ENCODE results near the gene PNN. TPM values are rescaled to one million over a fixed set of nuclear protein-coding genes. Genes with fewer than 3 reads are reported as not detected.
"Not testable (repeated sequence)": the region's sequence is repeated elsewhere in the genome, so short reads cannot be mapped to it uniquely, and the experiment has no call there.

PNN gene
- total RNA-seq, 1 experiment from 2014 or later, result 167 TPM

GRCh38 chr14:39140170-39140569 is 34.9 kb upstream of the PNN start:
- peak; percentile 45 for DNase-seq
- Histone ChIP-seq H2BK12ac (ENCODE audit: insufficient read length, low read depth, low read length) (no peak overlapping the region), H3K4me2 (ENCODE audit: insufficient read depth, insufficient read length, low read length) (no peak overlapping the region), H2BK20ac (ENCODE audit: low read depth, low read length, poor library complexity, severe bottlenecking) (no peak overlapping the region), H3K27me3 (ENCODE audit: insufficient read depth, low read length) (no peaks in the 10 kb centered on the region), H4K91ac (ENCODE audit: insufficient read length, low read depth, low read length) (no peak overlapping the region), H3K18ac (ENCODE audit: insufficient read length, low read depth, low read length) (no peak overlapping the region), H4K5ac (ENCODE audit: insufficient read length, low read depth, low read length) (no peak overlapping the region), H2AK5ac (ENCODE audit: insufficient read length, low read length) (no peak overlapping the region), H3K23me2 (ENCODE audit: insufficient read length, low read depth, low read length, poor library complexity, severe bottlenecking) (no peaks in the 10 kb centered on the region), H3K9me3 (ENCODE audit: control insufficient read depth, low read depth, low read length) (no peaks in the 10 kb centered on the region), H3K56ac (ENCODE audit: insufficient read length, low read depth, low read length) (no peak overlapping the region), H3K9ac (ENCODE audit: extremely low read depth, insufficient read length, low read length) (no peak overlapping the region), H2BK5ac (ENCODE audit: insufficient read length, low read length) (no peak overlapping the region), H2BK120ac (ENCODE audit: low read depth, low read length, poor library complexity, severe bottlenecking) (no peak overlapping the region), H3K4ac (ENCODE audit: low read depth, low read length) (no peak overlapping the region), H4K20me1 (ENCODE audit: control insufficient read depth, insufficient read depth, insufficient read length) (no peaks in the 10 kb centered on the region), H3K27ac (ENCODE audit: insufficient read length, low read depth, low read length) (no peak overlapping the region), H2BK15ac (ENCODE audit: low read depth, low read length) (no peak overlapping the region), H3K79me2 (ENCODE audit: insufficient read depth, low read length) (no peaks in the 10 kb centered on the region), H2AFZ (ENCODE audit: low read length) (no peak overlapping the region), H4K8ac (replicated peaks; ENCODE audit: insufficient read length, low read depth, low read length) (no peak overlapping the region), H3K79me1 (ENCODE audit: insufficient read depth, low read depth, low read length, poor library complexity, severe bottlenecking) (no peaks in the 10 kb centered on the region), H3K23ac (ENCODE audit: insufficient read length, low read depth, low read length) (no peak overlapping the region), H3T11ph (ENCODE audit: low read length) (no peak overlapping the region), H3K4me1 (ENCODE audit: insufficient read depth, low read length) (no peaks in the 10 kb centered on the region; the same call in 1 of the 2 replicates), H3K14ac (ENCODE audit: insufficient read depth, low read length) (no peak overlapping the region)
- Mint-ChIP-seq H3K27ac (peak overlapping the region; percentile 11 to 83 (median 79); a peak in 5 of 7 replicates), H3K36me3 (ENCODE audit: insufficient read depth in 1 of 3, low read depth in 3 of 3) (peaks cover 30 to 64% (median 64%) of the 10 kb centered on the region in 3 experiments), H3K4me3 (no peak overlapping the region), H3K27me3 (ENCODE audit: low read depth) (0 out of 2 replicates have a peak, but pooled peaks cover 2% of the 10 kb centered on the region), H3K4me1 (peaks cover 5 to 9% of the 10 kb centered on the region in 2 experiments), H3K9me3 (peaks cover 22 to 24% of the 10 kb centered on the region in 2 experiments)
- TF ChIP-seq CTCF (conservative IDR thresholded peaks at IDR 0.05), result no peak
- WGBS (ENCODE audit: extremely low coverage, insufficient read length, low lambda C conversion rate), result no CpG with 5 or more reads among the region's 3 CpGs

GRCh38 chr14:39141623-39142022 is 33.4 kb upstream of the PNN start:
- H2AFZ ChIP-seq (ENCODE audit: low read length); H3K27ac Mint-ChIP-seq; H3K14ac ChIP-seq (ENCODE audit: insufficient read depth, low read length); H4K8ac ChIP-seq (replicated peaks; ENCODE audit: insufficient read length, low read depth, low read length); H3K56ac ChIP-seq (ENCODE audit: insufficient read length, low read depth, low read length); H2AK5ac ChIP-seq (ENCODE audit: insufficient read length, low read length); H4K91ac ChIP-seq (ENCODE audit: insufficient read length, low read depth, low read length); H2BK12ac ChIP-seq (ENCODE audit: insufficient read length, low read depth, low read length); H3K79me2 ChIP-seq (ENCODE audit: insufficient read depth, low read length); H3K4me3 Mint-ChIP-seq; H2BK15ac ChIP-seq (ENCODE audit: low read depth, low read length); H3K23me2 ChIP-seq (ENCODE audit: insufficient read length, low read depth, low read length, poor library complexity, severe bottlenecking); H3K27ac ChIP-seq (ENCODE audit: insufficient read length, low read depth, low read length); H3K9ac ChIP-seq (ENCODE audit: extremely low read depth, insufficient read length, low read length); H3K23ac ChIP-seq (ENCODE audit: insufficient read length, low read depth, low read length); H3K79me1 ChIP-seq (ENCODE audit: insufficient read depth, low read depth, low read length, poor library complexity, severe bottlenecking); H3K27me3 Mint-ChIP-seq (ENCODE audit: low read depth); H3K4me2 ChIP-seq (ENCODE audit: insufficient read depth, insufficient read length, low read length); H2BK120ac ChIP-seq (ENCODE audit: low read depth, low read length, poor library complexity, severe bottlenecking); H3K18ac ChIP-seq (ENCODE audit: insufficient read length, low read depth, low read length); H3K9me3 ChIP-seq (ENCODE audit: control insufficient read depth, low read depth, low read length); H3K4me1 Mint-ChIP-seq; H4K20me1 ChIP-seq (ENCODE audit: control insufficient read depth, insufficient read depth, insufficient read length); H3T11ph ChIP-seq (ENCODE audit: low read length); H2BK5ac ChIP-seq (ENCODE audit: insufficient read length, low read length); H3K4ac ChIP-seq (ENCODE audit: low read depth, low read length); H4K5ac ChIP-seq (ENCODE audit: insufficient read length, low read depth, low read length); H3K4me1 ChIP-seq (ENCODE audit: insufficient read depth, low read length); DNase-seq; H2BK20ac ChIP-seq (ENCODE audit: low read depth, low read length, poor library complexity, severe bottlenecking); H3K27me3 ChIP-seq (ENCODE audit: insufficient read depth, low read length): not testable (repeated sequence)
- WGBS (ENCODE audit: extremely low coverage, insufficient read length, low lambda C conversion rate), result no CpG with 5 or more reads among the region's 1 CpG
- Mint-ChIP-seq H3K36me3 (ENCODE audit: insufficient read depth in 1 of 3, low read depth in 3 of 3) (peaks cover 30 to 56% (median 54%) of the 10 kb centered on the region in 3 experiments), H3K9me3 (peaks cover 22 to 24% of the 10 kb centered on the region in 2 experiments)

Measured in H9 (cell line).